HG03097 (cell line): ENCODE measurements around the gene CYP46A1.
"Not testable (repeated sequence)": the region's sequence is repeated elsewhere in the genome, so short reads cannot be mapped to it uniquely, and the experiment has no call there.

Experiments used
- ATAC-seq: cut with Tn5 transposase; IDR thresholded peaks from one replicate; pipeline ENCODE4 v1.9.1; 2021; ENCODE audit not compliant: unreplicated experiment, low FRiP score

CYP46A1 gene

GRCh38 chr14:99656171-99656570 lies 27.9 kb upstream of the CYP46A1 start:
- ATAC-seq: no peak

GRCh38 chr14:99657645-99658155 lies 26.4 kb upstream of the CYP46A1 start:
- no peak for ATAC-seq

- no peak for ATAC-seq
Observed at GRCh38 chr14:99658218-99658845, 25.8 kb upstream of the CYP46A1 start.

GRCh38 chr14:99659333-99659741 lies 24.8 kb upstream of the CYP46A1 start:
- ATAC-seq: no peak

GRCh38 chr14:99660006-99660566 lies 24.0 kb upstream of the CYP46A1 start:
- no peak for ATAC-seq

GRCh38 chr14:99660794-99661193 lies 23.3 kb upstream of the CYP46A1 start:
- ATAC-seq: no peak

GRCh38 chr14:99661206-99661605 lies 22.9 kb upstream of the CYP46A1 start:
- not testable (repeated sequence) for ATAC-seq

- no peak for ATAC-seq
Observed at GRCh38 chr14:99662846-99663245, 21.3 kb upstream of the CYP46A1 start.

- no peak for ATAC-seq
Observed at GRCh38 chr14:99663386-99664057, 20.6 kb upstream of the CYP46A1 start.

- ATAC-seq: no peak
Observed at GRCh38 chr14:99664058-99664936, 19.8 kb upstream of the CYP46A1 start.

GRCh38 chr14:99664937-99665273 lies 19.2 kb upstream of the CYP46A1 start:
- ATAC-seq: no peak

- no peak for ATAC-seq
Observed at GRCh38 chr14:99666533-99666932, 17.6 kb upstream of the CYP46A1 start.

- ATAC-seq: no peak
Observed at GRCh38 chr14:99667045-99667444, 17.1 kb upstream of the CYP46A1 start.

- no peak for ATAC-seq
Observed at GRCh38 chr14:99667821-99668220, 16.3 kb upstream of the CYP46A1 start.

GRCh38 chr14:99668307-99669295 lies 15.5 kb upstream of the CYP46A1 start:
- no peak for ATAC-seq

GRCh38 chr14:99670361-99671234 lies 13.5 kb upstream of the CYP46A1 start:
- ATAC-seq: no peak

- no peak for ATAC-seq
Observed at GRCh38 chr14:99671235-99672224, 12.6 kb upstream of the CYP46A1 start.
